ENCODE data around the gene COPG2. TPM values are rescaled to one million over a fixed set of nuclear protein-coding genes. Genes with fewer than 3 reads are reported as not detected.

Gene COPG2
- total and polyA plus RNA-seq, 2 of the 8 experiments (the other 6 are each of a cell fraction or from before 2014, with no cell fraction given) = 50.3 to 53.1 TPM

GRCh38 chr7:130641497-130641896, 27.1 kb downstream of the COPG2 start:
- ChIA-PET CTCF (ENCODE audit: partially characterized antibody) (interaction anchor here (0.7 kb wide), 1 partner anchor 149 kb away, joined by 3 read pairs; no protein-coding TSS in a partner anchor), POLR2A (ENCODE audit: partially characterized antibody) (no interaction called here)
- Histone ChIP-seq H2AK5ac (ENCODE audit: low read depth, low read length) (no peak overlapping the region), H3K18ac (ENCODE audit: extremely low read depth, low read length) (no peak overlapping the region), H3K79me2 (ENCODE audit: control insufficient read depth in 1 of 2, insufficient read depth in 2 of 2, low read length in 2 of 2) (no peaks in the 10 kb centered on the region), H3K4ac (replicated peaks; ENCODE audit: insufficient read length, low read depth, low read length) (no peak overlapping the region), H2BK5ac (ENCODE audit: low read depth, low read length) (no peak overlapping the region), H3K9ac (replicated peaks in 1 of 4; ENCODE audit: extremely low read depth in 1 of 4, low read depth in 3 of 4, low read length in 3 of 4) (no peak overlapping the region), H3K27ac (ENCODE audit: low read depth, low read length) (no peak overlapping the region), H3K4me1 (replicated peaks in 1 of 4; ENCODE audit: control insufficient read depth in 3 of 4, insufficient read depth in 4 of 4, low read length in 3 of 4) (no peaks in the 10 kb centered on the region), H3K56ac (replicated peaks; ENCODE audit: insufficient read length, low read depth, low read length) (no peak overlapping the region), H3K27me3 (replicated peaks in 1 of 4; ENCODE audit: control insufficient read depth in 3 of 4, extremely low read depth in 1 of 4, insufficient read depth in 3 of 4, low read length in 3 of 4) (peaks cover 0 to 1% (median 0%) of the 10 kb centered on the region in 4 experiments; a peak in 1 of 7 replicates), H2BK120ac (replicated peaks; ENCODE audit: low read depth, low read length) (no peak overlapping the region), H3K4me3 (ENCODE audit: extremely low read depth in 1 of 4, insufficient read depth in 2 of 4, low read depth in 3 of 4, low read length in 4 of 4) (no peak overlapping the region), H4K8ac (ENCODE audit: extremely low read depth, insufficient read depth, low read length) (no peak overlapping the region), H4K20me1 (replicated peaks in 1 of 2; ENCODE audit: control insufficient read depth in 1 of 2, insufficient read depth in 2 of 2, low read length in 2 of 2) (no peaks in the 10 kb centered on the region), H3K36me3 (ENCODE audit: control insufficient read depth in 2 of 4, insufficient read depth in 4 of 4, low read length in 3 of 4) (peaks cover 0 to 18% (median 8%) of the 10 kb centered on the region in 4 experiments; a peak in 4 of 8 replicates), H2BK20ac (ENCODE audit: low read length) (no peak overlapping the region), H3K23ac (ENCODE audit: insufficient read length) (no peak overlapping the region), H2BK12ac (ENCODE audit: low read depth, low read length) (no peak overlapping the region), H3K4me2 (ENCODE audit: insufficient read depth in 1 of 2, low read depth in 2 of 2, low read length in 2 of 2) (no peak overlapping the region), H2AFZ (ENCODE audit: low read length) (no peak overlapping the region), H3K79me1 (ENCODE audit: low read depth, low read length) (no peaks in the 10 kb centered on the region), H4K5ac (ENCODE audit: insufficient read length, low read depth, low read length) (no peak overlapping the region), H3K23me2 (ENCODE audit: low read depth, low read length) (no peaks in the 10 kb centered on the region), H3K9me3 (ENCODE audit: insufficient read depth in 2 of 2, low read depth in 1 of 2, low read length in 1 of 2) (peaks cover 5 to 20% of the 10 kb centered on the region in 2 experiments; a peak in 3 of 4 replicates), H3K14ac (ENCODE audit: insufficient read length) (no peak overlapping the region), H4K91ac (replicated peaks; ENCODE audit: insufficient read length, low read length) (no peak overlapping the region), H2BK15ac (ENCODE audit: low read length) (no peak overlapping the region)
- FAIRE-seq (no peak), DNase-seq (ENCODE audit: low read depth in 1 of 2, low spot score in 2 of 2) (no peak)
- 93% methylated on average over 3 of the region's 3 CpGs; no CpG with 5 or more reads in 1 of the 2 experiments for WGBS, 2 experiments (ENCODE audit: extremely low coverage in 1 of 2, insufficient coverage in 1 of 2, insufficient read length in 1 of 2, insufficient replicate concordance in 2 of 2, low coverage in 1 of 2, low lambda C conversion rate in 2 of 2, missing lambda C conversion rate in 1 of 2)
- TF ChIP-seq CREB1 (IDR thresholded peaks at IDR 0.05) = no peak
- no peak for TF ChIP-seq EGR1 (IDR thresholded peaks at IDR 0.05; ENCODE audit: borderline replicate concordance, low read depth, low read length)
- TF ChIP-seq RFX5 (IDR thresholded peaks at IDR 0.05; ENCODE audit: borderline replicate concordance, low read depth, low read length) = no peak
- no peak for TF ChIP-seq E2F6 (IDR thresholded peaks at IDR 0.05)
- TF ChIP-seq RBBP5 (IDR thresholded peaks at IDR 0.05; ENCODE audit: borderline replicate concordance, low read depth, low read length) = no peak
- no peak for TF ChIP-seq ASH2L (IDR thresholded peaks at IDR 0.05; ENCODE audit: low read length)
- TF ChIP-seq CTBP2 (IDR thresholded peaks at IDR 0.05; ENCODE audit: borderline replicate concordance, insufficient read depth, insufficient read length, low read length) = no peak
- TF ChIP-seq JUND (IDR thresholded peaks at IDR 0.05; ENCODE audit: low read length) = no peak
- TF ChIP-seq HDAC6 (IDR thresholded peaks at IDR 0.05; ENCODE audit: low read depth, low read length) = no peak
- TF ChIP-seq HDAC2 (IDR thresholded peaks at IDR 0.05; ENCODE audit: borderline replicate concordance in 1 of 2, low read depth in 2 of 2, low read length in 2 of 2) = no peak
- TF ChIP-seq BACH1 (IDR thresholded peaks at IDR 0.05; ENCODE audit: low read length) = no peak
- no peak for TF ChIP-seq SRF (IDR thresholded peaks at IDR 0.05; ENCODE audit: low read depth, low read length)
- TF ChIP-seq TAF1 (IDR thresholded peaks at IDR 0.05; ENCODE audit: low read depth, low read length) = no peak
- TF ChIP-seq CHD2 (IDR thresholded peaks at IDR 0.05; ENCODE audit: low read length) = no peak

Measured in H1 (cell line).